Bronchial epithelial cell (primary cell): Measurements from ENCODE around the gene SF3A1. TPM values are rescaled to one million over a fixed set of nuclear protein-coding genes. Genes with fewer than 3 reads are reported as not detected.
A peak's percentile ranks its signal among the peaks of the same experiment; 100 is the strongest.

Experiments
- DNase-seq: peaks from one replicate; pipeline ENCODE4 v3.0.0-alpha.2; 2010; ENCODE audit warnings: low read depth
- FAIRE-seq: peaks from 2 replicates; lab custom pipeline; 2011; peaks lifted over from hg19 to GRCh38; lab: Jason Lieb, UNC
- H3K27me3 ChIP-seq: 2 replicates; pipeline ENCODE4 v1.5.1; 2011; ENCODE audit warnings: low read length; ENCODE audit not compliant: control insufficient read depth, insufficient read depth
- H3K36me3 ChIP-seq: 2 replicates; pipeline ENCODE4 v1.5.1; 2011; ENCODE audit warnings: low read length; ENCODE audit not compliant: control insufficient read depth, insufficient read depth
- H3K4me3 ChIP-seq: 2 replicates; pipeline ENCODE4 v1.5.1; 2011; ENCODE audit warnings: mild to moderate bottlenecking, low read depth, low read length, control low read depth
- CTCF ChIP-seq: IDR thresholded peaks from 2 replicates; pipeline ENCODE4 v1.5.1; 2011; ENCODE audit warnings: mild to moderate bottlenecking, moderate library complexity, low read length, control low read depth, inconsistent platforms; ENCODE audit not compliant: insufficient read depth, severe bottlenecking
- total RNA-seq: library from RNA; depleted of rRNA; stranded (reverse); fragments of >200 nt; gene quantifications from 2 replicates; pipeline ENCODE4 v1.2.1, GENCODE V29; 2014

SF3A1 gene
- total RNA-seq, 1 donor from 2014 or later = 17.9 TPM

- Histone ChIP-seq H3K4me3 (no peak overlapping the region), H3K27me3 (no peaks in the 10 kb centered on the region), H3K36me3 (peaks cover 18% of the 10 kb centered on the region)
- DNase-seq (no peak), FAIRE-seq (no peak)
- TF ChIP-seq CTCF = no peak
Measured at GRCh38 chr22:30299322-30299721, 57.4 kb downstream of the SF3A1 start.

- FAIRE-seq = no peak
Measured at GRCh38 chr22:30297991-30298701, 58.5 kb downstream of the SF3A1 start.

GRCh38 chr22:30297276-30297990 lies 59.3 kb downstream of the SF3A1 start:
- TF ChIP-seq CTCF = no peak
- Histone ChIP-seq H3K36me3 (peaks cover 29% of the 10 kb centered on the region), H3K27me3 (no peaks in the 10 kb centered on the region), H3K4me3 (no peak overlapping the region)
- DNase-seq = no peak
- FAIRE-seq = peak; percentile 28

More at GRCh38 chr22:30297991-30298701, 58.5 kb downstream of the SF3A1 start:
- Histone ChIP-seq H3K4me3 (no peak overlapping the region), H3K27me3 (no peaks in the 10 kb centered on the region), H3K36me3 (peaks cover 26% of the 10 kb centered on the region)
- TF ChIP-seq CTCF = peak; percentile 56
- peak; percentile 90 for DNase-seq

GRCh38 chr22:30296833-30297232 lies 59.9 kb downstream of the SF3A1 start:
- H3K27me3 ChIP-seq = no peaks in the 10 kb centered on the region
- H3K36me3 ChIP-seq = peaks cover 29% of the 10 kb centered on the region
- no peak for TF ChIP-seq CTCF
- no peak for FAIRE-seq
- no peak for DNase-seq
- H3K4me3 ChIP-seq = no peak overlapping the region

- no peak for TF ChIP-seq CTCF
- Histone ChIP-seq H3K36me3 (peaks cover 28% of the 10 kb centered on the region), H3K4me3 (no peak overlapping the region), H3K27me3 (no peaks in the 10 kb centered on the region)
- DNase-seq = no peak
- no peak for FAIRE-seq
Measured at GRCh38 chr22:30296324-30296723, 60.4 kb downstream of the SF3A1 start.
